Natural killer cell (primary cell): ENCODE results near the gene HK3. TPM values are rescaled to one million over a fixed set of nuclear protein-coding genes. Genes with fewer than 3 reads are reported as not detected.
A peak's percentile ranks its signal among the peaks of the same experiment; 100 is the strongest.

ENCODE experiments used
- ATAC-seq, 3 donors: fragments of 150-1000 bp in 2 of 3; fragments of 200-7000 bp in 1 of 3; cut with Tn5 transposase; 1 replicate in 1 of 3; 2 replicates in 2 of 3; pipeline ENCODE4 v1.10.0; 2021; ENCODE audit warnings: mild to moderate bottlenecking in 2 of 3, moderate library complexity in 2 of 3
- DNase-seq, 2 donors: peaks; one replicate each; pipeline versions ENCODE4 v3.0.0 to v3.0.0-alpha.2; 2013 to 2021; ENCODE audit warnings: mixed read lengths in 1 of 2
- H3K27ac ChIP-seq: one replicate; pipeline ENCODE4 v1.5.1; 2013; ENCODE audit warnings: mild to moderate bottlenecking, low read length
- H3K27me3 ChIP-seq: one replicate; pipeline ENCODE4 v1.6.1; 2013; ENCODE audit warnings: low read length; ENCODE audit not compliant: control insufficient read depth, insufficient read depth
- H3K36me3 ChIP-seq: one replicate; pipeline ENCODE4 v1.6.1; 2013; ENCODE audit warnings: low read length; ENCODE audit not compliant: control insufficient read depth, insufficient read depth
- H3K4me1 ChIP-seq: one replicate; pipeline ENCODE4 v1.6.1; 2013; ENCODE audit warnings: low read length; ENCODE audit not compliant: control insufficient read depth, insufficient read depth
- H3K4me3 ChIP-seq: one replicate; pipeline ENCODE4 v1.5.1; 2013; ENCODE audit warnings: low read length
- H3K9me3 ChIP-seq: one replicate; pipeline ENCODE4 v1.6.1; 2013; ENCODE audit warnings: low read length; ENCODE audit not compliant: control insufficient read depth, insufficient read depth
- H3K27ac Mint-ChIP-seq, 2 donors: one replicate each; pipeline ENCODE4 v1.8.0; 2022; ENCODE audit warnings: mild to moderate bottlenecking in 2 of 2, mixed read lengths in 2 of 2, moderate library complexity in 1 of 2
- H3K27me3 Mint-ChIP-seq, 2 donors: one replicate each; pipeline ENCODE4 v1.8.0; 2022; ENCODE audit warnings: low read depth in 2 of 2, mixed read lengths in 2 of 2
- H3K36me3 Mint-ChIP-seq: one replicate; pipeline ENCODE4 v1.8.0; 2022; ENCODE audit warnings: mixed read lengths
- H3K4me1 Mint-ChIP-seq, 2 donors: one replicate each; pipeline ENCODE4 v1.8.0; 2022; ENCODE audit warnings: mixed read lengths in 2 of 2
- H3K4me3 Mint-ChIP-seq: one replicate; pipeline ENCODE4 v1.8.0; 2022; ENCODE audit warnings: mild to moderate bottlenecking, moderate library complexity, mixed read lengths
- H3K9me3 Mint-ChIP-seq, 2 donors: one replicate each; pipeline ENCODE4 v1.8.0; 2022; ENCODE audit warnings: mixed read lengths in 2 of 2
- WGBS: methylation state at CpG from one replicate; pipeline ENCODE4 v1.1.7; 2013; ENCODE audit warnings: missing lambda C conversion rate; ENCODE audit not compliant: insufficient coverage; 5-methylcytosine and 5-hydroxymethylcytosine counted together
- intact Hi-C: fragments of 100-400 bp; cut with micrococcal nuclease; formaldehyde crosslinking; loops from one replicate; pipeline ENCODE4 v1.14.2; 2022
- total RNA-seq, 4 donors: library from RNA; stranded (reverse); fragments of 120-200 nt in 1 of 4; gene quantifications; one replicate each; pipeline versions ENCODE4 v1.2.3 to v1.2.4, GENCODE V29; 2013 to 2022
- TF ChIP-seq, protein P1 (sequence below): fragments of 200-600 bp; IDR thresholded peaks from one replicate; pipeline ENCODE4 v1.8.0; 2022; ENCODE audit warnings: antibody characterized with exemption

Gene HK3
- total RNA-seq, 3 donors from 2014 or later (not counting 1 experiment from before 2014, with no cell fraction given), result 6.6 to 56.1 (median 26.2) TPM

GRCh38 chr5:176915906-176916305, 16.8 kb upstream of the HK3 start:
- WGBS, result 60% methylated on average over 2 of the region's 2 CpGs
- peaks cover under 1% of the 10 kb centered on the region for H3K36me3 Mint-ChIP-seq
- no peak overlapping the region for H3K4me3 Mint-ChIP-seq
- no peaks in the 10 kb centered on the region for H3K27me3 Mint-ChIP-seq
- no peaks in the 10 kb centered on the region for H3K9me3 Mint-ChIP-seq
- Histone ChIP-seq H3K27ac (no peak overlapping the region), H3K27me3 (no peaks in the 10 kb centered on the region), H3K9me3 (no peaks in the 10 kb centered on the region), H3K4me1 (no peaks in the 10 kb centered on the region), H3K36me3 (peaks cover 10% of the 10 kb centered on the region), H3K4me3 (no peak overlapping the region)
- intact Hi-C loops, result no loop called here
- H3K4me1 Mint-ChIP-seq, result peaks cover 9 to 23% of the 10 kb centered on the region in 2 donors
- TF ChIP-seq, protein P1, sequence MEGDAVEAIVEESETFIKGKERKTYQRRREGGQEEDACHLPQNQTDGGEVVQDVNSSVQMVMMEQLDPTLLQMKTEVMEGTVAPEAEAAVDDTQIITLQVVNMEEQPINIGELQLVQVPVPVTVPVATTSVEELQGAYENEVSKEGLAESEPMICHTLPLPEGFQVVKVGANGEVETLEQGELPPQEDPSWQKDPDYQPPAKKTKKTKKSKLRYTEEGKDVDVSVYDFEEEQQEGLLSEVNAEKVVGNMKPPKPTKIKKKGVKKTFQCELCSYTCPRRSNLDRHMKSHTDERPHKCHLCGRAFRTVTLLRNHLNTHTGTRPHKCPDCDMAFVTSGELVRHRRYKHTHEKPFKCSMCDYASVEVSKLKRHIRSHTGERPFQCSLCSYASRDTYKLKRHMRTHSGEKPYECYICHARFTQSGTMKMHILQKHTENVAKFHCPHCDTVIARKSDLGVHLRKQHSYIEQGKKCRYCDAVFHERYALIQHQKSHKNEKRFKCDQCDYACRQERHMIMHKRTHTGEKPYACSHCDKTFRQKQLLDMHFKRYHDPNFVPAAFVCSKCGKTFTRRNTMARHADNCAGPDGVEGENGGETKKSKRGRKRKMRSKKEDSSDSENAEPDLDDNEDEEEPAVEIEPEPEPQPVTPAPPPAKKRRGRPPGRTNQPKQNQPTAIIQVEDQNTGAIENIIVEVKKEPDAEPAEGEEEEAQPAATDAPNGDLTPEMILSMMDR, result no peak
- no peak overlapping the region for H3K27ac Mint-ChIP-seq
- DNase-seq, result no peak
- ATAC-seq, result no peak

DNA sequence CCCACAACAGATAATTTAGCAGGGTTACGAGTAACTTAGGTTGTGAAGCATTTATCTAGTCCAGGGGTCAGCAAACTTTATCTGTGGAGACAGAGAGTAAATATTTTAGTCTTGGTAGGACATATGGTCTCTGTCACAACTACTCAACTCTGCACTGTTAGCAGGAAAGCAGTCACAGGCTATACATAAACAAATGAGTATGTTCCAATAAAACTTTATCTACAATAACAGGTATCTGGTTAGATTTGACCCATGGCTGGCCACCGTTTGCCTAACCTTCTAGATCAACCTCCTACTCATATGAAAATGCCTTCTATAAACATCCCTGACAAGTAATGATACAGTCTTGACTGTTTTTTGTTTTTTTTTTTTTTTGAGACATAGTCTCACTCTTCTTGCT, 13.0 kb upstream of the HK3 start:
- Histone ChIP-seq H3K36me3 (peaks cover 30% of the 10 kb centered on the region), H3K9me3 (no peaks in the 10 kb centered on the region), H3K4me3 (no peak overlapping the region), H3K27ac (no peak overlapping the region), H3K27me3 (no peaks in the 10 kb centered on the region), H3K4me1 (no peaks in the 10 kb centered on the region)
- Mint-ChIP-seq H3K4me1 (peaks cover 4 to 14% of the 10 kb centered on the region in 2 donors), H3K27ac (no peak overlapping the region), H3K4me3 (no peak overlapping the region), H3K36me3 (peaks cover 25% of the 10 kb centered on the region), H3K27me3 (no peaks in the 10 kb centered on the region), H3K9me3 (no peaks in the 10 kb centered on the region)
- TF ChIP-seq, protein P1, result no peak
- WGBS, result 100% methylated on average over 2 of the region's 2 CpGs
- no peak for ATAC-seq
- intact Hi-C loops, result no loop called here
- no peak for DNase-seq

- Mint-ChIP-seq H3K36me3 (peaks cover 55% of the 10 kb centered on the region), H3K27ac (peak overlapping the region in 1 of 2 donors; percentile 41), H3K9me3 (no peaks in the 10 kb centered on the region), H3K4me1 (peaks cover 0 to 8% of the 10 kb centered on the region in 2 donors), H3K27me3 (no peaks in the 10 kb centered on the region), H3K4me3 (no peak overlapping the region)
- H3K27me3 ChIP-seq, result no peaks in the 10 kb centered on the region
- no peak overlapping the region for H3K27ac ChIP-seq
- TF ChIP-seq, protein P1, result no peak
- H3K4me3 ChIP-seq, result no peak overlapping the region
- intact Hi-C loops, result no loop called here
- H3K9me3 ChIP-seq, result no peaks in the 10 kb centered on the region
- H3K36me3 ChIP-seq, result peaks cover 63% of the 10 kb centered on the region
- ATAC-seq (no peak), DNase-seq (no peak)
- WGBS, result 93% methylated on average over 3 of the region's 5 CpGs
- H3K4me1 ChIP-seq, result no peaks in the 10 kb centered on the region
These were observed 9.7 kb upstream of the HK3 start for GRCh38 chr5:176908675-176909368.

- H3K9me3 Mint-ChIP-seq, result no peaks in the 10 kb centered on the region
- no peaks in the 10 kb centered on the region for H3K4me1 ChIP-seq
- ATAC-seq (no peak), DNase-seq (no peak)
- no peak overlapping the region for H3K27ac ChIP-seq
- no peak overlapping the region for H3K4me3 ChIP-seq
- H3K4me1 Mint-ChIP-seq, result peaks cover 0 to 2% of the 10 kb centered on the region in 2 donors
- no peaks in the 10 kb centered on the region for H3K27me3 ChIP-seq
- H3K36me3 Mint-ChIP-seq, result peaks cover 62% of the 10 kb centered on the region
- TF ChIP-seq, protein P1, result no peak
- no peaks in the 10 kb centered on the region for H3K27me3 Mint-ChIP-seq
- no peaks in the 10 kb centered on the region for H3K9me3 ChIP-seq
- H3K36me3 ChIP-seq, result peaks cover 75% of the 10 kb centered on the region
- H3K27ac Mint-ChIP-seq, result no peak overlapping the region
- intact Hi-C loops, result no loop called here
- 93% methylated on average over 3 of the region's 3 CpGs for WGBS
- H3K4me3 Mint-ChIP-seq, result no peak overlapping the region
These were observed 7.7 kb upstream of the HK3 start for GRCh38 chr5:176906796-176907195.
